ENCODE data around the gene CNTNAP5.

GRCh38 chr2:124678043-124678442 lies 653.0 kb downstream of the CNTNAP5 start:
- TF ChIP-seq, protein P1, sequence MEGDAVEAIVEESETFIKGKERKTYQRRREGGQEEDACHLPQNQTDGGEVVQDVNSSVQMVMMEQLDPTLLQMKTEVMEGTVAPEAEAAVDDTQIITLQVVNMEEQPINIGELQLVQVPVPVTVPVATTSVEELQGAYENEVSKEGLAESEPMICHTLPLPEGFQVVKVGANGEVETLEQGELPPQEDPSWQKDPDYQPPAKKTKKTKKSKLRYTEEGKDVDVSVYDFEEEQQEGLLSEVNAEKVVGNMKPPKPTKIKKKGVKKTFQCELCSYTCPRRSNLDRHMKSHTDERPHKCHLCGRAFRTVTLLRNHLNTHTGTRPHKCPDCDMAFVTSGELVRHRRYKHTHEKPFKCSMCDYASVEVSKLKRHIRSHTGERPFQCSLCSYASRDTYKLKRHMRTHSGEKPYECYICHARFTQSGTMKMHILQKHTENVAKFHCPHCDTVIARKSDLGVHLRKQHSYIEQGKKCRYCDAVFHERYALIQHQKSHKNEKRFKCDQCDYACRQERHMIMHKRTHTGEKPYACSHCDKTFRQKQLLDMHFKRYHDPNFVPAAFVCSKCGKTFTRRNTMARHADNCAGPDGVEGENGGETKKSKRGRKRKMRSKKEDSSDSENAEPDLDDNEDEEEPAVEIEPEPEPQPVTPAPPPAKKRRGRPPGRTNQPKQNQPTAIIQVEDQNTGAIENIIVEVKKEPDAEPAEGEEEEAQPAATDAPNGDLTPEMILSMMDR (conservative IDR thresholded peaks at IDR 0.05; ENCODE audit: low read depth, low read length): no peak
- no peak for TF ChIP-seq MAFK (IDR thresholded peaks at IDR 0.05; ENCODE audit: low read depth, low read length)

Data from IMR-90 (cell line).